Measurements from ENCODE around the gene HEG1. TPM values are rescaled to one million over a fixed set of nuclear protein-coding genes. Genes with fewer than 3 reads are reported as not detected.
A peak's percentile ranks its signal among the peaks of the same experiment; 100 is the strongest.

HEG1 gene
- total and polyA plus RNA-seq, 2 experiments from 2014 or later: 27.2 to 27.3 TPM

DNA sequence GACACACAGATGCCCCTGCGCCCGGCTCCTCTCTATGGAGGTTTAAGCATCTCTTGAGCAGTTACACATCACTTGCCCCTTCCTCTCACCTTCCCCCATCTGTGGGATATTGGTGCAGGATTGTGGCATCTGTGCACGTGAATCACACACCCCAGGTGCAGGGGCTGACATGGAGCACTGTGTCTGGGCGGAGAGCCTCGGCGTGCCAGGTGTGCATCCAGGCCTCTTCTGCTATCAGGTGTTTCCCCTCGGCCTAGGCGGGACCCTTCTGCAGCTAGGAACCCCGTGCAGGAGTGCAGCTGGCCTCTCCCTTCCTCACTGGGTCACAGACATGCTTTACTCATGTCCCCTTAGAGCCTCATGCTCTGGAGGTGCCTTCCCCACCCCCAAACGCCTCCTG is 87.8 kb downstream of the HEG1 start:
- TF ChIP-seq, protein P1, sequence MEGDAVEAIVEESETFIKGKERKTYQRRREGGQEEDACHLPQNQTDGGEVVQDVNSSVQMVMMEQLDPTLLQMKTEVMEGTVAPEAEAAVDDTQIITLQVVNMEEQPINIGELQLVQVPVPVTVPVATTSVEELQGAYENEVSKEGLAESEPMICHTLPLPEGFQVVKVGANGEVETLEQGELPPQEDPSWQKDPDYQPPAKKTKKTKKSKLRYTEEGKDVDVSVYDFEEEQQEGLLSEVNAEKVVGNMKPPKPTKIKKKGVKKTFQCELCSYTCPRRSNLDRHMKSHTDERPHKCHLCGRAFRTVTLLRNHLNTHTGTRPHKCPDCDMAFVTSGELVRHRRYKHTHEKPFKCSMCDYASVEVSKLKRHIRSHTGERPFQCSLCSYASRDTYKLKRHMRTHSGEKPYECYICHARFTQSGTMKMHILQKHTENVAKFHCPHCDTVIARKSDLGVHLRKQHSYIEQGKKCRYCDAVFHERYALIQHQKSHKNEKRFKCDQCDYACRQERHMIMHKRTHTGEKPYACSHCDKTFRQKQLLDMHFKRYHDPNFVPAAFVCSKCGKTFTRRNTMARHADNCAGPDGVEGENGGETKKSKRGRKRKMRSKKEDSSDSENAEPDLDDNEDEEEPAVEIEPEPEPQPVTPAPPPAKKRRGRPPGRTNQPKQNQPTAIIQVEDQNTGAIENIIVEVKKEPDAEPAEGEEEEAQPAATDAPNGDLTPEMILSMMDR (IDR thresholded peaks at IDR 0.05; ENCODE audit: poor library complexity): no peak
- TF ChIP-seq EZH2phosphoT487 (IDR thresholded peaks at IDR 0.05; ENCODE audit: low read depth, severe bottlenecking, unreplicated experiment): no peak
- TF ChIP-seq EZH2 (IDR thresholded peaks at IDR 0.05; ENCODE audit: borderline replicate concordance): no peak
- Histone ChIP-seq H3K36me3 (replicated peaks; ENCODE audit: insufficient read depth, low read depth) (no peaks in the 10 kb centered on the region), H3K4me3 (no peak overlapping the region), H4K20me1 (ENCODE audit: insufficient read depth, poor library complexity, severe bottlenecking) (no peaks in the 10 kb centered on the region), H3K27me3 (no peaks in the 10 kb centered on the region), H3K4me1 (ENCODE audit: insufficient read depth) (peaks cover 14% of the 10 kb centered on the region), H3K9me3 (ENCODE audit: low read depth) (no peaks in the 10 kb centered on the region), H3K79me2 (no peaks in the 10 kb centered on the region), H3K4me2 (no peak overlapping the region), H2AFZ (no peak overlapping the region), H3K27ac (no peak overlapping the region), H3K9me2 (replicated peaks; ENCODE audit: insufficient read depth) (no peaks in the 10 kb centered on the region)
- WGBS (ENCODE audit: low lambda C conversion rate, missing lambda C conversion rate): 91% methylated on average over 10 of the region's 10 CpGs
- no peak for DNase-seq (ENCODE audit: low spot score)

DNA sequence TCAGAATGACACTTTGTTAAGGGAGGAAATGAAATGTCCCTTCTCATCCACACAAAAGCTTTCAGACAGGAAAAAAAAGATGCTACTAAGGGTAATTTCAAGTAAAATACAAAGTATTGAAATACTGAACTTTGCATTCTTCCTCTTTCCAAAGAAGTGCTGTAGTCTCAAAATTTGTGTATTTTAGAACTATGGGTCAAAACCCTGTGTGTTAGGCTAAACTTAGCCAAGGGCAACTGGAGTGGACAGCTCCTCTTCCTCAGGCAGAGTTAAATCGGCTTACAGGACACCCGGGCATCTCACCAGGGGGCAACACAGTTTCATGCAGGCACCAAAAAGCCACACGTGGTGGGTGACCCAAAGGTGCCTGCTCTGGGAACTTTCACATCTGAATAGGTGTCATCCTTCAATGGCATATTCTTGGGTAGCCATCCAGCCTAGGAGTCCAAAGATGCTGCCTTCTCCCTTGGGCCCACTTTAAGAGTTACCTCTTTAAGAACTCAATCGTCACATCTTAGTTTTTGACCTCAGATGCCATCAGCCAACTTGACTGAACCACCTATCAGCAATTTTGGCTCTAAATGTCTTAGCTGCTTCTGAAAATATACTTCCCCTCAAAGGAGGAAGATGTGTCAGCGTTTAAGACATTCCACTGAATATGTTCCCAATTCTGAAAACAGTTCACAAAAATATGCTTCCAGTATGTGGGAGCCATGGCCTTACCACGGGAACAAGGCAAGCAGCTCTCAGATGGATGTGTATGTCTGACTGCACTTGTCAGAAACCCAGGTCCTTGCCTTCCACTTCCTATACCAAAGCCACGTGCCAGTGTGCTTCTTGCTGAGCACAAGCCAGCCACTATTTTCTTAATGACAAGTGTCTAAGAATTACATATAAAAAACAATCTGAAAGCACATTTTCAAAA is 89.0 kb downstream of the HEG1 start:
- Histone ChIP-seq H3K27me3 (no peaks in the 10 kb centered on the region), H3K79me2 (no peaks in the 10 kb centered on the region), H3K4me2 (no peak overlapping the region), H3K36me3 (replicated peaks; ENCODE audit: insufficient read depth, low read depth) (no peaks in the 10 kb centered on the region), H3K9me3 (ENCODE audit: low read depth) (no peaks in the 10 kb centered on the region), H3K9me2 (replicated peaks; ENCODE audit: insufficient read depth) (no peaks in the 10 kb centered on the region), H2AFZ (no peak overlapping the region), H3K27ac (no peak overlapping the region), H3K4me1 (ENCODE audit: insufficient read depth) (peaks cover 10% of the 10 kb centered on the region), H4K20me1 (ENCODE audit: insufficient read depth, poor library complexity, severe bottlenecking) (no peaks in the 10 kb centered on the region), H3K4me3 (no peak overlapping the region)
- DNase-seq (ENCODE audit: low spot score): no peak
- WGBS (ENCODE audit: low lambda C conversion rate, missing lambda C conversion rate): 89% methylated on average over 7 of the region's 7 CpGs
- TF ChIP-seq, protein P1 (IDR thresholded peaks at IDR 0.05; ENCODE audit: poor library complexity): no peak
- TF ChIP-seq EZH2phosphoT487 (IDR thresholded peaks at IDR 0.05; ENCODE audit: low read depth, severe bottlenecking, unreplicated experiment) (no peak), EZH2 (IDR thresholded peaks at IDR 0.05; ENCODE audit: borderline replicate concordance) (no peak)

DNA sequence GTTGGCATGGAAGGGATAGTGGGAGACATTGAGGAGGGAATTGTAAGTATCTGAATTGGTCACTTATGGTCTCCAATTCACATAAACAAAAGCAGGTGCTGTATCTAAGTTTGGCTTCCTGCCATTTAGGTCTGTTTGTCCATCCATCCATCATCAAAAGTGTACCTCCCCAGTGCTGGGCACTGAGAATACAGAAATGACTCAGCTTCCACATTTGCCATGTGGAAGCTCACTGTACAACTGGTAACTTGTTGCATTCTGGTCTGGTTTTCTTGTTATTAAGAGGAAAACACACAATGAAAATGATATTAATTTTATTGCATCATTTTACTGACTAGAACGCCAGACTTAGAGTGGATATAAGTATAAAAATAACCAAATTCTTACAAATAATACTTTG is 90.4 kb downstream of the HEG1 start:
- Histone ChIP-seq H3K36me3 (replicated peaks; ENCODE audit: insufficient read depth, low read depth) (no peaks in the 10 kb centered on the region), H2AFZ (no peak overlapping the region), H3K4me3 (no peak overlapping the region), H3K9me2 (replicated peaks; ENCODE audit: insufficient read depth) (no peaks in the 10 kb centered on the region), H3K4me2 (no peak overlapping the region), H3K4me1 (ENCODE audit: insufficient read depth) (peaks cover 6% of the 10 kb centered on the region), H3K9me3 (ENCODE audit: low read depth) (no peaks in the 10 kb centered on the region), H3K27me3 (no peaks in the 10 kb centered on the region), H3K27ac (peak overlapping the region; percentile 79), H4K20me1 (ENCODE audit: insufficient read depth, poor library complexity, severe bottlenecking) (no peaks in the 10 kb centered on the region), H3K79me2 (no peaks in the 10 kb centered on the region)
- DNase-seq (ENCODE audit: low spot score): no peak
- WGBS (ENCODE audit: low lambda C conversion rate, missing lambda C conversion rate): 94% methylated on average over 1 of the region's 1 CpG
- TF ChIP-seq EZH2 (IDR thresholded peaks at IDR 0.05; ENCODE audit: borderline replicate concordance): no peak
- TF ChIP-seq, protein P1 (IDR thresholded peaks at IDR 0.05; ENCODE audit: poor library complexity): no peak
- TF ChIP-seq EZH2phosphoT487 (IDR thresholded peaks at IDR 0.05; ENCODE audit: low read depth, severe bottlenecking, unreplicated experiment): no peak
